Fibroblast of mammary gland (primary cell): ENCODE measurements around the gene FAM110C.
"Not testable (repeated sequence)": the region's sequence is repeated elsewhere in the genome, so short reads cannot be mapped to it uniquely, and the experiment has no call there.

Experiments used
- DNase-seq: peaks from one replicate; pipeline ENCODE4 v3.0.0-alpha.2; 2010; ENCODE audit warnings: low read depth
- H3K4me3 ChIP-seq: 2 replicates; pipeline ENCODE4 v1.5.1; 2011; ENCODE audit warnings: low read depth, mild to moderate bottlenecking, low read length, moderate library complexity; ENCODE audit not compliant: control insufficient read depth
- CTCF ChIP-seq: conservative IDR thresholded peaks from 2 replicates; pipeline ENCODE4 v1.5.1; 2011; ENCODE audit warnings: low read depth, low read length, inconsistent platforms; ENCODE audit not compliant: control insufficient read depth, insufficient read depth

The FAM110C gene

GRCh38 chr2:23283-23682, 23.0 kb downstream of the FAM110C start:
- H3K4me3 ChIP-seq, result no peak overlapping the region
- TF ChIP-seq CTCF, result no peak
- DNase-seq, result no peak

- DNase-seq, H3K4me3 ChIP-seq: not testable (repeated sequence)
These were observed 24.1 kb downstream of the FAM110C start for GRCh38 chr2:22244-22643.

- not testable (repeated sequence) for DNase-seq, H3K4me3 ChIP-seq
These were observed 26.0 kb downstream of the FAM110C start for GRCh38 chr2:20259-20658.

GRCh38 chr2:19505-19904, 26.8 kb downstream of the FAM110C start:
- no peak for TF ChIP-seq CTCF
- no peak overlapping the region for H3K4me3 ChIP-seq
- DNase-seq, result no peak

GRCh38 chr2:18402-19271, 27.7 kb downstream of the FAM110C start:
- peak; percentile 23 for TF ChIP-seq CTCF
- DNase-seq, result no peak
- no peak overlapping the region for H3K4me3 ChIP-seq

GRCh38 chr2:15916-16315, 30.4 kb downstream of the FAM110C start:
- H3K4me3 ChIP-seq, DNase-seq: not testable (repeated sequence)

GRCh38 chr2:11248-11941, 34.9 kb downstream of the FAM110C start:
- H3K4me3 ChIP-seq, result no peak overlapping the region
- TF ChIP-seq CTCF, result peak; percentile 40
- DNase-seq, result peak; percentile 27

- no peak for DNase-seq
- no peak for TF ChIP-seq CTCF
These were observed 36.0 kb downstream of the FAM110C start for GRCh38 chr2:10222-10875.

More at GRCh38 chr2:10222-10875, 36.0 kb downstream of the FAM110C start:
- H3K4me3 ChIP-seq, result no peak overlapping the region
